ENCODE results near the gene PGM1.

Gene PGM1

DNA sequence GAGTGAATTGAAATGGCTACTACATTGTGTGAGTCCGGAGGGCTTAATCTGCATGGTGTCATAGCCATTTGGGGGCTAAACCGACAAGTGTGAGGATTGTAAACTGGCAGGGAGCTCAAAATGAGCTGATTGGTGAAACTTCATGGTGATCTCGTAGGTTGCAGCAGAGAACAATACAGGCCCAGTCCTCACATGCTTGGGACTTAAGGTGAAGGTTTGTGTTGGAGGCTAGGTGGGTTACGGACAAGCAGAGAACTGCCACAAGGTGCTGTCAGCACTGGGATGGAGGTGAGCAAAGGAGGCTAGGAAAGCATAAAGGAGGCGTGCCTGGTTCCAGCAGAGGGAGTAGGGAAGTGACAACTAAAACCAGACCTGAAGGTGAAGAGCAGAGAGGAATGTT lies 9.4 kb downstream of the PGM1 start:
- no peak overlapping the region for H3K9ac ChIP-seq (ENCODE audit: low read length)
- H3K9me3 ChIP-seq (ENCODE audit: control insufficient read depth, low read length), result no peaks in the 10 kb centered on the region
- H3K27me3 ChIP-seq (ENCODE audit: control insufficient read depth, insufficient read depth, low read length), result no peaks in the 10 kb centered on the region
- H3K4me3 ChIP-seq (ENCODE audit: low read length), result no peak overlapping the region
- no peaks in the 10 kb centered on the region for H3K36me3 ChIP-seq (ENCODE audit: control insufficient read depth, insufficient read depth, low read length)
- no peaks in the 10 kb centered on the region for H3K4me1 ChIP-seq (ENCODE audit: control insufficient read depth, insufficient read depth, low read length)

DNA sequence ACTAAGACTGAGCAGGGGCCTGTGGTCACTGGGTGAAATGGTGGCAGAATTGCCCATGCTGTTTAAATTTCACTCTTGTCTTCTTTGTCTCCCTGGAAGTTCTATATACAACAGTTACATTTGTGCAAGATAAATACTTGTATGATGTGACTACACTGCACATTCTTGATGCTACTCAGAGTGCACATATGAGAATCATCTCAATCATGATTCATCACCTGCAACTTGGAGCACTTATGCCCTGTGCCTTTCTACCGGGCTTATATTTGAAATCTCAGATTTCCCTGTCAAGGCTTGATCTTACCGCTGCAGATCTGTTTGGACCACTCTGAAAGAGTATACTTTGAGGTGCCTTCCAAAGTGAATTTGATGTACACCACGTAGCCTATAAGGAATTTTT lies 10.6 kb downstream of the PGM1 start:
- Histone ChIP-seq H3K36me3 (ENCODE audit: control insufficient read depth, insufficient read depth, low read length) (no peaks in the 10 kb centered on the region), H3K4me1 (ENCODE audit: control insufficient read depth, insufficient read depth, low read length) (no peaks in the 10 kb centered on the region), H3K9me3 (ENCODE audit: control insufficient read depth, low read length) (no peaks in the 10 kb centered on the region), H3K9ac (ENCODE audit: low read length) (no peak overlapping the region), H3K4me3 (ENCODE audit: low read length) (no peak overlapping the region), H3K27me3 (ENCODE audit: control insufficient read depth, insufficient read depth, low read length) (no peaks in the 10 kb centered on the region)

- H3K4me3 ChIP-seq (ENCODE audit: low read length), result no peak overlapping the region
- H3K27me3 ChIP-seq (ENCODE audit: control insufficient read depth, insufficient read depth, low read length), result no peaks in the 10 kb centered on the region
- H3K9ac ChIP-seq (ENCODE audit: low read length), result no peak overlapping the region
- no peaks in the 10 kb centered on the region for H3K36me3 ChIP-seq (ENCODE audit: control insufficient read depth, insufficient read depth, low read length)
- H3K4me1 ChIP-seq (ENCODE audit: control insufficient read depth, insufficient read depth, low read length), result no peaks in the 10 kb centered on the region
- no peaks in the 10 kb centered on the region for H3K9me3 ChIP-seq (ENCODE audit: control insufficient read depth, low read length)
Observed at GRCh38 chr1:63607322-63607721, 14.1 kb downstream of the PGM1 start.

- H3K4me3 ChIP-seq (ENCODE audit: low read length), result no peak overlapping the region
- H3K9me3 ChIP-seq (ENCODE audit: control insufficient read depth, low read length), result no peaks in the 10 kb centered on the region
- no peak overlapping the region for H3K9ac ChIP-seq (ENCODE audit: low read length)
- H3K4me1 ChIP-seq (ENCODE audit: control insufficient read depth, insufficient read depth, low read length), result no peaks in the 10 kb centered on the region
- no peaks in the 10 kb centered on the region for H3K27me3 ChIP-seq (ENCODE audit: control insufficient read depth, insufficient read depth, low read length)
- no peaks in the 10 kb centered on the region for H3K36me3 ChIP-seq (ENCODE audit: control insufficient read depth, insufficient read depth, low read length)
Observed at GRCh38 chr1:63611231-63611630, 18.0 kb downstream of the PGM1 start.

DNA sequence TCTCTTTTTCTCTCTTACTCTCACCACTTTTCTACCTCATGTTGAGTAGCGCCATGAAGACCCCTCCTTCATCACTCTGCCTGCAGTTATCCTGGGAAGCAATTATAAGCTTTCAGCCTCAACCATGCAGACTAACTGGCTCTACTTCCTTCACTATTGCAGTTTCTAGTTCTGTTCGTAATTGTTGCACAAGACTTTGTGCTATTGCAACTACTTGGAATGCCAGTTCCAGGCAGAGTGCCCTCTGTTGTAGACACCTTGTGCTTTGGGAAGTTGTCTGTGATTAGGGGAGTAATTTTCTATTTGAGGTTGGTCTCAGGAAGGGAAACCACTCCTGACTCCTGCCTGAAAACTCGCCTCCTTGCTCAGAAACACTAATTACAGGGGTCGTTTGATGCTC lies 19.4 kb downstream of the PGM1 start:
- H3K9ac ChIP-seq (ENCODE audit: low read length), result no peak overlapping the region
- no peaks in the 10 kb centered on the region for H3K9me3 ChIP-seq (ENCODE audit: control insufficient read depth, low read length)
- no peaks in the 10 kb centered on the region for H3K36me3 ChIP-seq (ENCODE audit: control insufficient read depth, insufficient read depth, low read length)
- no peaks in the 10 kb centered on the region for H3K4me1 ChIP-seq (ENCODE audit: control insufficient read depth, insufficient read depth, low read length)
- no peak overlapping the region for H3K4me3 ChIP-seq (ENCODE audit: low read length)
- H3K27me3 ChIP-seq (ENCODE audit: control insufficient read depth, insufficient read depth, low read length), result no peaks in the 10 kb centered on the region

- no peaks in the 10 kb centered on the region for H3K27me3 ChIP-seq (ENCODE audit: control insufficient read depth, insufficient read depth, low read length)
- no peaks in the 10 kb centered on the region for H3K4me1 ChIP-seq (ENCODE audit: control insufficient read depth, insufficient read depth, low read length)
- H3K4me3 ChIP-seq (ENCODE audit: low read length), result no peak overlapping the region
- H3K36me3 ChIP-seq (ENCODE audit: control insufficient read depth, insufficient read depth, low read length), result no peaks in the 10 kb centered on the region
- H3K9ac ChIP-seq (ENCODE audit: low read length), result no peak overlapping the region
- H3K9me3 ChIP-seq (ENCODE audit: control insufficient read depth, low read length), result no peaks in the 10 kb centered on the region
Observed at GRCh38 chr1:63612971-63613370, 19.8 kb downstream of the PGM1 start.

DNA sequence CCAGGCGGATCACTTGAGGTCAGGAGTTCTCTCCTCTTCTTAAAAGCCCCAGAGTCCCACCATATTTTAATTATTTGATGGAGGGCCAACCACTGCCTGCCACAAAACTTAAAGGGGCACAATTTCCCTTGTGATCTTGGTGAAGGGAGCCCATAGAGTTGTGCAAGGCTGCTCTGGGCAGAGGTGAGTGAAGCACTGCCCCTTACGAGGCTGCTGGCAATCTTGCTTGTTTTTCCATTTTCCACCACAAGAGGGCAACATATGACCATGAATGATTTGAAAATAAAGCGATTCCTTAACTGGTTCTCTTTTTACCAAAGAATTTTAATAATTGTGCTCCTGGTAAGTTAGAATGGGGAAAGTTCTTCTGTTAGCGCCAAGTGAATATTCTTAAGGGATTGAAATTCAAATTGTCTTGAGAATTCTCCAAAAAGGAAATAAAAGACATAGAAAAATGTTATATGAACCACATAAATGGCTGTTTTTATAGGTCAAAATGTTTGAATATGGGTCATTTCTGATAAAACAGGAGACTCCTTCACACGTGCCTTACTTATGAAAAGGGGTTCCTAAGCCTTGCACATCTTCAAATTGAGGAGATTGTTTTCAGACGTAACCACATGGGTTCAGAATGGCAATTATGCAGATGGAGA lies 22.7 kb downstream of the PGM1 start:
- H3K27me3 ChIP-seq (ENCODE audit: control insufficient read depth, insufficient read depth, low read length), result no peaks in the 10 kb centered on the region
- no peak overlapping the region for H3K4me3 ChIP-seq (ENCODE audit: low read length)
- H3K36me3 ChIP-seq (ENCODE audit: control insufficient read depth, insufficient read depth, low read length), result no peaks in the 10 kb centered on the region
- no peak overlapping the region for H3K9ac ChIP-seq (ENCODE audit: low read length)
- H3K9me3 ChIP-seq (ENCODE audit: control insufficient read depth, low read length), result no peaks in the 10 kb centered on the region
- H3K4me1 ChIP-seq (ENCODE audit: control insufficient read depth, insufficient read depth, low read length), result no peaks in the 10 kb centered on the region

DNA sequence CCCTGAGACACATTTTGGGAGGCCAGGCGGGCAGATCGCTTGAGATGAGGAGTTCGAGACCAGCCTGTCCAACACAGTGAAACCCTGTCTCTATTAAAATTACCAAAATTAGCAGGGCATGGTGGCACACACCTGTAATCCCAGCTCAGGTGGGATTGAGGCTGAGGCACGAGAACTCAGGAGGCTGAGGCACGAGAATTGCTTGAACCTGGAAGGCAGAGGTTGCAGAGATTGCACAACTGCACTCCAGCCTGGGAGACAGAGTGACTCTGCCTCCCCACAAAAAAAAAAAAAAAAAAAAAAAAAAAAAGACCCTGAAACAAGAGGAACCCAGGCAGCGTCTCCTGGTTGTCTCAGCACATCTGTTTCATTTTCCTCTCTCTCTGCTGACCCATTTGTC lies 24.2 kb downstream of the PGM1 start:
- Histone ChIP-seq H3K36me3 (ENCODE audit: control insufficient read depth, insufficient read depth, low read length) (no peaks in the 10 kb centered on the region), H3K27me3 (ENCODE audit: control insufficient read depth, insufficient read depth, low read length) (no peaks in the 10 kb centered on the region), H3K4me3 (ENCODE audit: low read length) (no peak overlapping the region), H3K9me3 (ENCODE audit: control insufficient read depth, low read length) (no peaks in the 10 kb centered on the region), H3K4me1 (ENCODE audit: control insufficient read depth, insufficient read depth, low read length) (no peaks in the 10 kb centered on the region), H3K9ac (ENCODE audit: low read length) (no peak overlapping the region)

DNA sequence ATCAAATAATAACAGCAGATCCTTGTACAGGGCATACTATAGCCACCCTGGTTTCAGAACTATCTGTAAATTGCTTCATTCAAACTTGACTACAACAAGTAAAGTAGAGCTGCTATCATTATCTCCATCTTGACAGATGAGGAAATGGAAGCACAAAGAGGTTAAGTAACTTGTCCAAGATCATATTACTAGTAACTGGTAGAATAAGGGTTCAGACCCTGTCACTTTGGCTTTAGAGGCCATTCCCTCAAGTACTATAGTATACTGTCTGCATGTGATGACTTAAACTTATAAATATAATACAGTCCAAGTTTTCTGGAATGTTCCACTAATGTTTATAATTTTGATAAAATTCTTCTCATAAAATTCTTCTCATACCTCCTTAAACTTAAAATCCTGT lies 24.8 kb downstream of the PGM1 start:
- no peaks in the 10 kb centered on the region for H3K27me3 ChIP-seq (ENCODE audit: control insufficient read depth, insufficient read depth, low read length)
- no peaks in the 10 kb centered on the region for H3K9me3 ChIP-seq (ENCODE audit: control insufficient read depth, low read length)
- no peaks in the 10 kb centered on the region for H3K36me3 ChIP-seq (ENCODE audit: control insufficient read depth, insufficient read depth, low read length)

DNA sequence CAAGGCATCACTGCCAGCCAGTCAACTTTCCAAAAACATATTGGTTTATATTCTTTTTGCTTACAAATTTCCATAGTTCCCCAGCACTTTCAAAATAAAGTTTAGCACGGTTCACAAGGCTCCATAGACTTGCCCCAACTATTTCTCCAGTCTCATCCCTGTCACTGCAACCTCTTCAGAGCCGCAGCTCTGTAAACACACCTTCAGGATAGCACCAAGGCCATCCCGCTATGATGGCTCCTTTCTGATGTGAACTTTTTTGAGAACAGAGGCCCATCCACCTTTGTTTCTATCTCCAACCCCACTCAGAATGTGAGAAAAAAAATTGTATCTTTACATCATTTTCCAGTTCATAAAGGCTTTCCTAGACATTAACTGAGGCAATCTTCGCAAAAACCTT lies 26.3 kb downstream of the PGM1 start:
- no peak overlapping the region for H3K9ac ChIP-seq (ENCODE audit: low read length)
- no peaks in the 10 kb centered on the region for H3K4me1 ChIP-seq (ENCODE audit: control insufficient read depth, insufficient read depth, low read length)
- H3K36me3 ChIP-seq (ENCODE audit: control insufficient read depth, insufficient read depth, low read length), result no peaks in the 10 kb centered on the region
- H3K4me3 ChIP-seq (ENCODE audit: low read length), result no peak overlapping the region
- no peaks in the 10 kb centered on the region for H3K9me3 ChIP-seq (ENCODE audit: control insufficient read depth, low read length)
- H3K27me3 ChIP-seq (ENCODE audit: control insufficient read depth, insufficient read depth, low read length), result no peaks in the 10 kb centered on the region

More for the DNA sequence above, 24.8 kb downstream of the PGM1 start:
- Histone ChIP-seq H3K4me3 (ENCODE audit: low read length) (no peak overlapping the region), H3K9ac (ENCODE audit: low read length) (no peak overlapping the region), H3K4me1 (ENCODE audit: control insufficient read depth, insufficient read depth, low read length) (no peaks in the 10 kb centered on the region)

- Histone ChIP-seq H3K9ac (ENCODE audit: low read length) (no peak overlapping the region), H3K4me3 (ENCODE audit: low read length) (no peak overlapping the region), H3K27me3 (ENCODE audit: control insufficient read depth, insufficient read depth, low read length) (no peaks in the 10 kb centered on the region), H3K36me3 (ENCODE audit: control insufficient read depth, insufficient read depth, low read length) (no peaks in the 10 kb centered on the region), H3K4me1 (ENCODE audit: control insufficient read depth, insufficient read depth, low read length) (no peaks in the 10 kb centered on the region), H3K9me3 (ENCODE audit: control insufficient read depth, low read length) (no peaks in the 10 kb centered on the region)
Observed at GRCh38 chr1:63620671-63621070, 27.5 kb downstream of the PGM1 start.

DNA sequence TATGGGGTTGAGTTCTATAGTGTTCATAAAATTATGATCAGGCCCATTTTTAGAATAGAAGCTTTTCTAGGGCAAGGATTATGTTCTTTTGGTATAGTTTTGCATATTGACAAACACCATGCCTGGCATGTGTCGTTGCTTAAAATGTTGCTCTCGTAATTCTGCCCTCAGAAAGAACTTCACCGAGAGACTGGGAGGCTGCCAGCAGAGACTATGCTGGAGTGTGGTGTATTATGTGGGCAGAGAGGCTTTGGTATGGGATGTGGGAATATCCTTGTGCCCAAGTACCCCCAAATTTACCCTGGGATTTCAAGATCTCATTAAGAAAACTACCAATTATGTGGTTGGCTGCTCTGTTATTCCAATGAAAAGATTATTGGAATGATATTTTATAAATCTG lies 27.9 kb downstream of the PGM1 start:
- Histone ChIP-seq H3K9ac (ENCODE audit: low read length) (no peak overlapping the region), H3K9me3 (ENCODE audit: control insufficient read depth, low read length) (no peaks in the 10 kb centered on the region), H3K4me1 (ENCODE audit: control insufficient read depth, insufficient read depth, low read length) (no peaks in the 10 kb centered on the region), H3K27me3 (ENCODE audit: control insufficient read depth, insufficient read depth, low read length) (no peaks in the 10 kb centered on the region), H3K36me3 (ENCODE audit: control insufficient read depth, insufficient read depth, low read length) (no peaks in the 10 kb centered on the region), H3K4me3 (ENCODE audit: low read length) (no peak overlapping the region)

DNA sequence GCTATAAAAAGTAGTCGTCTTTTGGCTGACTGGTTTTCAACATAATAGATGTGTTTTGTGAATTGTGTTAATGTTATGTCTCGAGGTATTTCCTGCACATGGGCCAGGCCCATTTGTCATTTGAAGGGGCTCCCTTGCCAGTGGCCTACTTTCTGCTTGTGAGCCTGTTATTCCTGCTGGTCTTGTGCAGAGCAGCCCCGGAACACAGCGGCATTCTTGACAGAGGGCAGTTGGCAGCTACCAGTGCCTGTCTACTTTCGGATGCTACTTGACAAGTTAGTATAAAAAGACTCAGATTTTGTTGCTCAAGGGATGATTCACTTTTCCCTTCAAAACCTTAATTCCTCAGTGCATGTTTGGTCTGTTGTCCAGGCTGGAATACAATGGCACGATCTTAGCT lies 28.5 kb downstream of the PGM1 start:
- H3K4me3 ChIP-seq (ENCODE audit: low read length), result no peak overlapping the region
- no peaks in the 10 kb centered on the region for H3K36me3 ChIP-seq (ENCODE audit: control insufficient read depth, insufficient read depth, low read length)
- H3K4me1 ChIP-seq (ENCODE audit: control insufficient read depth, insufficient read depth, low read length), result no peaks in the 10 kb centered on the region
- H3K9ac ChIP-seq (ENCODE audit: low read length), result no peak overlapping the region
- no peaks in the 10 kb centered on the region for H3K27me3 ChIP-seq (ENCODE audit: control insufficient read depth, insufficient read depth, low read length)
- no peaks in the 10 kb centered on the region for H3K9me3 ChIP-seq (ENCODE audit: control insufficient read depth, low read length)
